Omental fat pad (tissue), 4 donors: ENCODE measurements around the gene CAPNS1. TPM values are rescaled to one million over a fixed set of nuclear protein-coding genes. Genes with fewer than 3 reads are reported as not detected.

Experiments used
- ATAC-seq: fragments of 150-250 bp; one replicate; pipeline ENCODE4 v1.9.1; 2016; ENCODE audit warnings: mild to moderate bottlenecking, moderate library complexity; ENCODE audit not compliant: low FRiP score
- DNase-seq: peaks from one replicate; pipeline ENCODE4 v3.0.0-alpha.2; 2019; ENCODE audit warnings: low spot score
- total RNA-seq, 4 donors: library from RNA; depleted of rRNA; stranded (reverse); fragments of >200 nt; gene quantifications; one replicate each; pipeline ENCODE4 v1.1.0, GENCODE V29; 2016
- TF ChIP-seq, protein P1 (sequence below), 3 donors: fragments of 450-650 bp; IDR thresholded peaks; one replicate each; pipeline ENCODE4 v1.5.1; 2016 to 2017; ENCODE audit warnings: antibody characterized with exemption in 3 of 3, mild to moderate bottlenecking in 3 of 3, moderate library complexity in 2 of 3

The CAPNS1 gene
- total RNA-seq, 4 donors from 2014 or later: 211 to 263 (median 246) TPM

GRCh38 chr19:36151144-36152018 is 11.5 kb downstream of the CAPNS1 start:
- DNase-seq: no peak
- ATAC-seq: peak; percentile 31
- TF ChIP-seq, protein P1, sequence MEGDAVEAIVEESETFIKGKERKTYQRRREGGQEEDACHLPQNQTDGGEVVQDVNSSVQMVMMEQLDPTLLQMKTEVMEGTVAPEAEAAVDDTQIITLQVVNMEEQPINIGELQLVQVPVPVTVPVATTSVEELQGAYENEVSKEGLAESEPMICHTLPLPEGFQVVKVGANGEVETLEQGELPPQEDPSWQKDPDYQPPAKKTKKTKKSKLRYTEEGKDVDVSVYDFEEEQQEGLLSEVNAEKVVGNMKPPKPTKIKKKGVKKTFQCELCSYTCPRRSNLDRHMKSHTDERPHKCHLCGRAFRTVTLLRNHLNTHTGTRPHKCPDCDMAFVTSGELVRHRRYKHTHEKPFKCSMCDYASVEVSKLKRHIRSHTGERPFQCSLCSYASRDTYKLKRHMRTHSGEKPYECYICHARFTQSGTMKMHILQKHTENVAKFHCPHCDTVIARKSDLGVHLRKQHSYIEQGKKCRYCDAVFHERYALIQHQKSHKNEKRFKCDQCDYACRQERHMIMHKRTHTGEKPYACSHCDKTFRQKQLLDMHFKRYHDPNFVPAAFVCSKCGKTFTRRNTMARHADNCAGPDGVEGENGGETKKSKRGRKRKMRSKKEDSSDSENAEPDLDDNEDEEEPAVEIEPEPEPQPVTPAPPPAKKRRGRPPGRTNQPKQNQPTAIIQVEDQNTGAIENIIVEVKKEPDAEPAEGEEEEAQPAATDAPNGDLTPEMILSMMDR (IDR thresholded peaks at IDR 0.05): no peak

- DNase-seq (no peak), ATAC-seq (peak; percentile 8)
- TF ChIP-seq, protein P1 (IDR thresholded peaks at IDR 0.05): no peak
These were observed 12.1 kb downstream of the CAPNS1 start for GRCh38 chr19:36152019-36152351.

DNA sequence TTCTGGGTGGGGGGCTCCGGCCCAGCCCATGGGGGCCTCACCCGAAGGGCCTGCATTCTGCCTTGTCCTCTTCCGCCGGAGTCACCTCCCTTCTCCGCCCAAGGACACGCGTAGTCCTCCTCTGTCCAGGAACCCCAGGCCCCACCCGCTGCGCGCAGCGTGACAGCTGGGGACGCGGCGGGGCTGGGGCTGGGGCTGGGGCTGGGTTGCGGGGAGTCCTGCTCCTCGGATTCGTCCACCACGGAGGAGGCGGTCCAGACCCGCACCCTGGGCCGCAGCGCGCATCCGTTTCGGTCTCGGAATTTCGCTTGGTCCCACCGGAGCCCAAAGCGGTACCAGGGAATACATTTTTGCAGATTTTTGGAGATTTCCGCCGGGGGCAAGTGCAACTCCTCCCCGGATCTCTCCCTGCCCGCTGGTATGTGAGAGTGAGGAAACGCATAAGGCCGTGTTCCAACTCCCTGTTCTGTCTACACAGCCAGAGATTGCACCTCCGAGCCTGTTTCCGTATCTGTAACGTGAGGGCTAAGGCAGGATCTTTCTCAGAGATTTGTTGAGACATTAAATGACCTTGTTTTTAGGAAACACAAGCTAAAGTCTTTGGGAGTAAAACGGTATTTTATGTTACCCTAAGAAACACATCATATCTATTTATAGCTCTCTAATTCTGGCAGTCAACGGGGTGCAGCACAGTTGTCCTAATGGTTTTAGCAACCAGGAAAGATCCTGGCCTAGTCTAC is 12.7 kb downstream of the CAPNS1 start, which contains the start of gene COX7A1:
Gene COX7A1, minus strand, starts transcription at position 96 of the 740 bp plus-strand sequence. Its CDS starts 40 bp downstream, at position 56.
- TF ChIP-seq, protein P1 (IDR thresholded peaks at IDR 0.05): no peak
- DNase-seq (no peak), ATAC-seq (peak; percentile 66)

- DNase-seq (no peak), ATAC-seq (no peak)
- TF ChIP-seq, protein P1 (IDR thresholded peaks at IDR 0.05): no peak
These were observed 13.3 kb downstream of the CAPNS1 start for GRCh38 chr19:36153126-36153525.

GRCh38 chr19:36160821-36161596 is 21.1 kb downstream of the CAPNS1 start:
- ATAC-seq (no peak), DNase-seq (no peak)
- TF ChIP-seq, protein P1 (IDR thresholded peaks at IDR 0.05): no peak

DNA sequence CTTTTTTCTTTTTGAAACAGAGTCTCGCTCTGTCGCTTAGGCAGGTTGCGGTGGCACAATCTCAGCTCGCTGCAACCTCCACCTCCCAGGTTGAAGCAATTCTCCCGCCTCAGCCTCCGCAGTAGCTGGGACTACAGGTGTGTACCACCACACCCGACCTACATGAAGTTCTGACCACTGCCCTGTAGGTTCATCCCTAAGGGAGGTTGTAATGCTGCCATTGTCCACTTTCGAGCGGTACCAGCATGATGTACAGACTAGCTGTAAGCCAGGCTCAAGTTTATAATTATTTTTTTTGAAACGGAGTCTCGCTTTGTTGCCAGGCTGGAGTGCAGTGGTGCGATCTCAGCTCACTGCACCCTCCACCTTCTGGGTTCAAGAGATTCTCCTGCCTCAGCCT is 23.9 kb downstream of the CAPNS1 start:
- DNase-seq: no peak
- ATAC-seq: no peak
- TF ChIP-seq, protein P1 (IDR thresholded peaks at IDR 0.05): no peak
